K562 (cell line): ENCODE results near the gene HK2. TPM values are rescaled to one million over a fixed set of nuclear protein-coding genes. Genes with fewer than 3 reads are reported as not detected.

ENCODE experiments used
- C11orf30 ChIP-seq: fragments of 450-650 bp; IDR thresholded peaks from 2 replicates; pipeline ENCODE4 v1.6.1; 2016; ENCODE audit warnings: low read depth, mild to moderate bottlenecking
- HCFC1 ChIP-seq: IDR thresholded peaks from 2 replicates; pipeline ENCODE4 v1.6.1; 2012; ENCODE audit warnings: low read depth, low read length, improper control_type of control experiment
- RBM25 ChIP-seq: fragments of 200-400 bp; formaldehyde crosslinking; IDR thresholded peaks from 2 replicates; pipeline ENCODE4 v1.6.1; 2018; ENCODE audit warnings: low read length, low read depth, moderate library complexity; ENCODE audit not compliant: severe bottlenecking
- SMAD3 ChIP-seq: fragments of 450-650 bp; formaldehyde crosslinking; conservative IDR thresholded peaks from 2 replicates; pipeline ENCODE4 v1.4.0; 2020; ENCODE audit warnings: mild to moderate bottlenecking
- TRIM28 ChIP-seq: fragments of 450-650 bp; IDR thresholded peaks from 2 replicates; pipeline ENCODE4 v1.6.1; 2017
- U2AF1 ChIP-seq: fragments of 200-400 bp; formaldehyde crosslinking; optimal IDR thresholded peaks from 2 replicates; pipeline ENCODE3; 2017; ENCODE audit warnings: mild to moderate bottlenecking, low read depth, low read length, moderate library complexity
- ZKSCAN3 ChIP-seq: fragments of 250-450 bp; sonication (Bioruptor Pico); IDR thresholded peaks from 2 replicates; pipeline ENCODE4 v1.4.0; 2020
- ZKSCAN8 ChIP-seq: fragments of 200-800 bp; sonication (Bioruptor generic); IDR thresholded peaks from 2 replicates; pipeline ENCODE4 v1.6.1; 2016; ENCODE audit warnings: missing genetic modification characterization, missing compliant biosample characterization
- ZNF174 ChIP-seq: fragments of 250-450 bp; sonication (Bioruptor Pico); IDR thresholded peaks from 2 replicates; pipeline ENCODE4 v1.4.0; 2020; ENCODE audit warnings: mild to moderate bottlenecking
- polyA plus RNA-seq, 8 experiments: library from polyadenylated mRNA; depleted of rRNA in 4 of 8; stranded (reverse) in 5 of 8; unstranded in 3 of 8; fragments of >200 nt; fragmentation: Nextera tagmentation in 2 of 8; fragmentation: Illumina TruSeq in 1 of 8; extraction: Ambion mirVana in 2 of 8; extraction: Trizol in 1 of 8; gene quantifications; 2 replicates each; pipeline versions ENCODE4 v1.2.1 to v1.2.3, GENCODE V29; 2011 to 2014; ENCODE audit warnings: inconsistent platforms in 1 of 8, missing spikeins in 1 of 8
- total RNA-seq, 7 experiments: library from RNA; depleted of rRNA in 6 of 7; stranded (reverse); fragments of >200 nt in 6 of 7; fragmentation: Illumina TruSeq in 2 of 7; extraction: Trizol in 2 of 7; gene quantifications; 2 replicates each; pipeline versions ENCODE4 v1.2.1 to v1.2.3, GENCODE V29; 2011 to 2021; ENCODE audit warnings: low replicate concordance in 1 of 7
- TF ChIP-seq, protein P1 (sequence below): sonication (generic); formaldehyde crosslinking; IDR thresholded peaks from 2 replicates; pipeline ENCODE4 v1.8.1; 2023; ENCODE audit warnings: missing genetic modification reagents, mild to moderate bottlenecking, borderline replicate concordance

Gene HK2
- total and polyA plus RNA-seq, 9 of the 15 experiments (the other 6 are each of a cell fraction or from before 2014, with no cell fraction given) = 4.7 to 56.0 (median 19.9) TPM

GRCh38 chr2:74881176-74881575 lies 47.2 kb downstream of the HK2 start (continued):
- TF ChIP-seq ZKSCAN3 (CRISPR knock-in tag) (no peak), HCFC1 (no peak), U2AF1 (no peak), RBM25 (no peak), TRIM28 (no peak), SMAD3 (no peak), ZNF174 (no peak), C11orf30 (no peak), ZKSCAN8 (CRISPR knock-in tag) (no peak)
- TF ChIP-seq, protein P1, sequence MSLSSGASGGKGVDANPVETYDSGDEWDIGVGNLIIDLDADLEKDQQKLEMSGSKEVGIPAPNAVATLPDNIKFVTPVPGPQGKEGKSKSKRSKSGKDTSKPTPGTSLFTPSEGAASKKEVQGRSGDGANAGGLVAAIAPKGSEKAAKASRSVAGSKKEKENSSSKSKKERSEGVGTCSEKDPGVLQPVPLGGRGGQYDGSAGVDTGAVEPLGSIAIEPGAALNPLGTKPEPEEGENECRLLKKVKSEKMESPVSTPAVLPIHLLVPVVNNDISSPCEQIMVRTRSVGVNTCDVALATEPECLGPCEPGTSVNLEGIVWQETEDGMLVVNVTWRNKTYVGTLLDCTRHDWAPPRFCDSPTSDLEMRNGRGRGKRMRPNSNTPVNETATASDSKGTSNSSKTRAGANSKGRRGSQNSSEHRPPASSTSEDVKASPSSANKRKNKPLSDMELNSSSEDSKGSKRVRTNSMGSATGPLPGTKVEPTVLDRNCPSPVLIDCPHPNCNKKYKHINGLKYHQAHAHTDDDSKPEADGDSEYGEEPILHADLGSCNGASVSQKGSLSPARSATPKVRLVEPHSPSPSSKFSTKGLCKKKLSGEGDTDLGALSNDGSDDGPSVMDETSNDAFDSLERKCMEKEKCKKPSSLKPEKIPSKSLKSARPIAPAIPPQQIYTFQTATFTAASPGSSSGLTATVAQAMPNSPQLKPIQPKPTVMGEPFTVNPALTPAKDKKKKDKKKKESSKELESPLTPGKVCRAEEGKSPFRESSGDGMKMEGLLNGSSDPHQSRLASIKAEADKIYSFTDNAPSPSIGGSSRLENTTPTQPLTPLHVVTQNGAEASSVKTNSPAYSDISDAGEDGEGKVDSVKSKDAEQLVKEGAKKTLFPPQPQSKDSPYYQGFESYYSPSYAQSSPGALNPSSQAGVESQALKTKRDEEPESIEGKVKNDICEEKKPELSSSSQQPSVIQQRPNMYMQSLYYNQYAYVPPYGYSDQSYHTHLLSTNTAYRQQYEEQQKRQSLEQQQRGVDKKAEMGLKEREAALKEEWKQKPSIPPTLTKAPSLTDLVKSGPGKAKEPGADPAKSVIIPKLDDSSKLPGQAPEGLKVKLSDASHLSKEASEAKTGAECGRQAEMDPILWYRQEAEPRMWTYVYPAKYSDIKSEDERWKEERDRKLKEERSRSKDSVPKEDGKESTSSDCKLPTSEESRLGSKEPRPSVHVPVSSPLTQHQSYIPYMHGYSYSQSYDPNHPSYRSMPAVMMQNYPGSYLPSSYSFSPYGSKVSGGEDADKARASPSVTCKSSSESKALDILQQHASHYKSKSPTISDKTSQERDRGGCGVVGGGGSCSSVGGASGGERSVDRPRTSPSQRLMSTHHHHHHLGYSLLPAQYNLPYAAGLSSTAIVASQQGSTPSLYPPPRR (CRISPR knock-in tag) = no peak
